DOHH2 (cell line): ENCODE data around the gene TRPM3.

Experiments used
- EZH2phosphoT487 ChIP-seq: fragments of 200-600 bp; sonication (generic); IDR thresholded peaks from 2 replicates; pipeline ENCODE4 v1.6.1; 2017; ENCODE audit warnings: borderline replicate concordance, mild to moderate bottlenecking, antibody characterized with exemption, low read length, moderate library complexity, mixed read lengths
- TF ChIP-seq, protein P1 (sequence below): fragments of 200-600 bp; sonication (generic); IDR thresholded peaks from one replicate; pipeline ENCODE4 v1.5.1; 2014; ENCODE audit warnings: antibody characterized with exemption, mild to moderate bottlenecking, low read depth, low read length; ENCODE audit not compliant: poor library complexity, severe bottlenecking

GRCh38 chr9:70963554-70963953, 157.9 kb downstream of the TRPM3 start:
- TF ChIP-seq, protein P1, sequence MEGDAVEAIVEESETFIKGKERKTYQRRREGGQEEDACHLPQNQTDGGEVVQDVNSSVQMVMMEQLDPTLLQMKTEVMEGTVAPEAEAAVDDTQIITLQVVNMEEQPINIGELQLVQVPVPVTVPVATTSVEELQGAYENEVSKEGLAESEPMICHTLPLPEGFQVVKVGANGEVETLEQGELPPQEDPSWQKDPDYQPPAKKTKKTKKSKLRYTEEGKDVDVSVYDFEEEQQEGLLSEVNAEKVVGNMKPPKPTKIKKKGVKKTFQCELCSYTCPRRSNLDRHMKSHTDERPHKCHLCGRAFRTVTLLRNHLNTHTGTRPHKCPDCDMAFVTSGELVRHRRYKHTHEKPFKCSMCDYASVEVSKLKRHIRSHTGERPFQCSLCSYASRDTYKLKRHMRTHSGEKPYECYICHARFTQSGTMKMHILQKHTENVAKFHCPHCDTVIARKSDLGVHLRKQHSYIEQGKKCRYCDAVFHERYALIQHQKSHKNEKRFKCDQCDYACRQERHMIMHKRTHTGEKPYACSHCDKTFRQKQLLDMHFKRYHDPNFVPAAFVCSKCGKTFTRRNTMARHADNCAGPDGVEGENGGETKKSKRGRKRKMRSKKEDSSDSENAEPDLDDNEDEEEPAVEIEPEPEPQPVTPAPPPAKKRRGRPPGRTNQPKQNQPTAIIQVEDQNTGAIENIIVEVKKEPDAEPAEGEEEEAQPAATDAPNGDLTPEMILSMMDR, result no peak
- TF ChIP-seq EZH2phosphoT487, result no peak
